ENCODE measurements around the gene SH3RF2. TPM values are rescaled to one million over a fixed set of nuclear protein-coding genes. Genes with fewer than 3 reads are reported as not detected.

Gene SH3RF2
- total RNA-seq, 1 experiment from 2014 or later: not detected

DNA sequence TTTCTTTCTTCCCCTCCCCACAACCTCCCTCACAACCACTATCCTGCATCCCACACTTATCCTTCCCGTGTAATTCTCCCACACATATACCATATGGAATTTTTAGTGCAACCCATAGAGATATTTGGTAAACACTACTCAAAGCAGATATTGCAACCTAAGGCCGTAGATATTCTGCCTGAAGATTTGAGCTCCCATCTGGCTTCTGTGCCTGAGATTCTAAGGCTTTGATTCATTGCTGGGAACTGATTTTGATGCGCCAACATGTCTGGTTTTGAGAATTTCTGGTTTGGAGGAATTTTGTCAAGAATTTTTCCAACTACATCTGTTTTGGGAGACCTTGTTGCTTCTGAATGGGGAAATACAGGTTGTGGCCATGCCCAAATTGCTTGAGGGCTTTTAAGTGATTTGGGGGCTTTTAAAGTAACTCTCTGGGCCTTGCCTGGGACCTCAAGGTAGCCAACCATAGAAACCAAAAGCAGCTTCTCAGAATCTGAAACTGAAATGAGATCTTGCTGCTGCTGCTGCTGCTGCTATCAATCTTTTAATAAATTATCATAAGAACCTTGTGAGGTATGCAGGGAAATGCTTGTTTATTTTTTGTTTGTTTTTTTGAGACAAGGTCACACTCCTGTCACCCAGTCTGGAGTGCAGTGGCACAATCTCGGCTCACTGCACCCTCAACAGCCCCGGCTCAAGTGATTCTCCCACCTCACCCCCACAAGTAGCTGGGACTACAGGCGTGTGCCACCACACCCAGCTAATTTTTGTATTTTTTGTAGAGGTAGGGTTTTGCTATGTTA is 132.8 kb downstream of the SH3RF2 start:
- no peak for DNase-seq
- no peak overlapping the region for H3K27ac ChIP-seq (ENCODE audit: low read length)
- H3K4me2 ChIP-seq (ENCODE audit: low read depth, low read length, poor library complexity, severe bottlenecking): no peak overlapping the region

GRCh38 chr5:146069780-146070099 is 133.4 kb downstream of the SH3RF2 start:
- DNase-seq: no peak
- Histone ChIP-seq H3K4me3 (ENCODE audit: low read length) (no peak overlapping the region), H4K20me1 (ENCODE audit: insufficient read depth, low read depth, low read length) (no peaks in the 10 kb centered on the region), H3K4me2 (ENCODE audit: low read depth, low read length, poor library complexity, severe bottlenecking) (no peak overlapping the region), H2AFZ (ENCODE audit: low read length) (no peak overlapping the region), H3K27me3 (ENCODE audit: low read length) (no peaks in the 10 kb centered on the region), H3K9ac (ENCODE audit: low read length) (no peak overlapping the region), H3K9me3 (ENCODE audit: low read length) (no peaks in the 10 kb centered on the region), H3K4me1 (ENCODE audit: low read length) (no peaks in the 10 kb centered on the region), H3K36me3 (ENCODE audit: insufficient read depth, low read length) (no peaks in the 10 kb centered on the region), H3K27ac (ENCODE audit: low read length) (no peak overlapping the region), H3K9me2 (replicated peaks; ENCODE audit: insufficient read depth, low read length) (no peaks in the 10 kb centered on the region), H3K79me2 (ENCODE audit: low read length) (no peaks in the 10 kb centered on the region)

More for the DNA sequence above, 132.8 kb downstream of the SH3RF2 start:
- H3K9me2 ChIP-seq (replicated peaks; ENCODE audit: insufficient read depth, low read length): no peaks in the 10 kb centered on the region
- H2AFZ ChIP-seq (ENCODE audit: low read length): no peak overlapping the region
- H4K20me1 ChIP-seq (ENCODE audit: insufficient read depth, low read depth, low read length): no peaks in the 10 kb centered on the region
- no peaks in the 10 kb centered on the region for H3K4me1 ChIP-seq (ENCODE audit: low read length)
- no peak overlapping the region for H3K4me3 ChIP-seq (ENCODE audit: low read length)
- no peaks in the 10 kb centered on the region for H3K9me3 ChIP-seq (ENCODE audit: low read length)
- no peak overlapping the region for H3K9ac ChIP-seq (ENCODE audit: low read length)
- H3K79me2 ChIP-seq (ENCODE audit: low read length): no peaks in the 10 kb centered on the region
- H3K27me3 ChIP-seq (ENCODE audit: low read length): no peaks in the 10 kb centered on the region
- H3K36me3 ChIP-seq (ENCODE audit: insufficient read depth, low read length): no peaks in the 10 kb centered on the region

GRCh38 chr5:146070746-146071145 is 134.4 kb downstream of the SH3RF2 start:
- H3K9me3 ChIP-seq (ENCODE audit: low read length): no peaks in the 10 kb centered on the region
- no peak overlapping the region for H3K4me3 ChIP-seq (ENCODE audit: low read length)
- no peak overlapping the region for H2AFZ ChIP-seq (ENCODE audit: low read length)
- no peaks in the 10 kb centered on the region for H4K20me1 ChIP-seq (ENCODE audit: insufficient read depth, low read depth, low read length)
- no peaks in the 10 kb centered on the region for H3K9me2 ChIP-seq (replicated peaks; ENCODE audit: insufficient read depth, low read length)
- H3K9ac ChIP-seq (ENCODE audit: low read length): no peak overlapping the region
- no peaks in the 10 kb centered on the region for H3K4me1 ChIP-seq (ENCODE audit: low read length)
- no peaks in the 10 kb centered on the region for H3K36me3 ChIP-seq (ENCODE audit: insufficient read depth, low read length)
- no peak for DNase-seq
- H3K27me3 ChIP-seq (ENCODE audit: low read length): no peaks in the 10 kb centered on the region
- H3K4me2 ChIP-seq (ENCODE audit: low read depth, low read length, poor library complexity, severe bottlenecking): no peak overlapping the region
- H3K79me2 ChIP-seq (ENCODE audit: low read length): no peaks in the 10 kb centered on the region
- no peak overlapping the region for H3K27ac ChIP-seq (ENCODE audit: low read length)

GRCh38 chr5:146071171-146071570 is 134.8 kb downstream of the SH3RF2 start:
- Histone ChIP-seq H3K9ac (ENCODE audit: low read length) (no peak overlapping the region), H3K9me3 (ENCODE audit: low read length) (no peaks in the 10 kb centered on the region), H3K36me3 (ENCODE audit: insufficient read depth, low read length) (no peaks in the 10 kb centered on the region), H4K20me1 (ENCODE audit: insufficient read depth, low read depth, low read length) (no peaks in the 10 kb centered on the region), H3K79me2 (ENCODE audit: low read length) (no peaks in the 10 kb centered on the region), H3K9me2 (replicated peaks; ENCODE audit: insufficient read depth, low read length) (no peaks in the 10 kb centered on the region), H3K4me2 (ENCODE audit: low read depth, low read length, poor library complexity, severe bottlenecking) (no peak overlapping the region), H3K4me1 (ENCODE audit: low read length) (peaks cover 2% of the 10 kb centered on the region), H3K27me3 (ENCODE audit: low read length) (no peaks in the 10 kb centered on the region), H3K27ac (ENCODE audit: low read length) (no peak overlapping the region), H2AFZ (ENCODE audit: low read length) (no peak overlapping the region), H3K4me3 (ENCODE audit: low read length) (no peak overlapping the region)
- no peak for DNase-seq

- H4K20me1 ChIP-seq (ENCODE audit: insufficient read depth, low read depth, low read length): no peaks in the 10 kb centered on the region
- H3K4me3 ChIP-seq (ENCODE audit: low read length): no peak overlapping the region
- H3K79me2 ChIP-seq (ENCODE audit: low read length): no peaks in the 10 kb centered on the region
- H3K4me1 ChIP-seq (ENCODE audit: low read length): peaks cover 12% of the 10 kb centered on the region
- H3K36me3 ChIP-seq (ENCODE audit: insufficient read depth, low read length): no peaks in the 10 kb centered on the region
- no peaks in the 10 kb centered on the region for H3K9me3 ChIP-seq (ENCODE audit: low read length)
- no peaks in the 10 kb centered on the region for H3K9me2 ChIP-seq (replicated peaks; ENCODE audit: insufficient read depth, low read length)
- H3K27me3 ChIP-seq (ENCODE audit: low read length): no peaks in the 10 kb centered on the region
- DNase-seq: no peak
- no peak overlapping the region for H2AFZ ChIP-seq (ENCODE audit: low read length)
- no peak overlapping the region for H3K4me2 ChIP-seq (ENCODE audit: low read depth, low read length, poor library complexity, severe bottlenecking)
- H3K27ac ChIP-seq (ENCODE audit: low read length): no peak overlapping the region
- no peak overlapping the region for H3K9ac ChIP-seq (ENCODE audit: low read length)
These were observed 136.2 kb downstream of the SH3RF2 start for GRCh38 chr5:146072595-146072994.

DNA sequence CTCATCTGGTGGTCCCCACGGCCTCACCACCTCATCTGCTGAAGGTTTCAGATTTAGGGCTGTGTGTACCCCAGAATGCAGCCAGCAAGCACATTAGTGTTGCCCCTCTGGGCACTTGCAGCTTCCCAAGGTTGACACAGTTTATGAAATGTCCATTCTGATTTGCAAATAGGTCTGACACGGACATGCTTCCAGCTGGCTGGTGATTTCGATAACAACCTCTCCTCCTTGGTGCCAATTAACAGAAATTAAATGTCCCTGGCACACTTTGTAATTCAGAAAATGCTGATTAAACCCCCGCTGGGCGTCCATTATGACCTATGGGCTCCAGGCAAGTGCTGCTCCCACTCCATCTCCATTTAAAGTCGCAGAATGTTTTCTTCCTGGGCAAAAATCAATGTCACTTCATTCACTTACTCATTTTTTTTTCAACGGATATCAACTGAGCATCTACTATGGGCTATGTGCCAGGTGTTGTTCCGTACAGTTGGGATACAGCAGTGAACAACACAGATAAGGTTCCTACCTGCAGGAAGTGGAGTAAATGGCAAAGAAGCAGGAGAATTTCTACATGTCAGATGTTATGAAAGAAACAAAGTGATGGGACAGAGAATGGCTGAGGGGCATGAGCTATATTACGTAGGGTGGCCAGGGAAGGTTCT is 137.0 kb downstream of the SH3RF2 start:
- Histone ChIP-seq H3K9ac (ENCODE audit: low read length) (no peak overlapping the region), H3K27me3 (ENCODE audit: low read length) (no peaks in the 10 kb centered on the region), H2AFZ (ENCODE audit: low read length) (no peak overlapping the region), H3K36me3 (ENCODE audit: insufficient read depth, low read length) (no peaks in the 10 kb centered on the region), H3K4me2 (ENCODE audit: low read depth, low read length, poor library complexity, severe bottlenecking) (no peak overlapping the region), H3K4me3 (ENCODE audit: low read length) (no peak overlapping the region), H3K4me1 (ENCODE audit: low read length) (peaks cover 12% of the 10 kb centered on the region), H4K20me1 (ENCODE audit: insufficient read depth, low read depth, low read length) (no peaks in the 10 kb centered on the region), H3K27ac (ENCODE audit: low read length) (no peak overlapping the region), H3K79me2 (ENCODE audit: low read length) (no peaks in the 10 kb centered on the region), H3K9me2 (replicated peaks; ENCODE audit: insufficient read depth, low read length) (no peaks in the 10 kb centered on the region), H3K9me3 (ENCODE audit: low read length) (no peaks in the 10 kb centered on the region)
- DNase-seq: no peak

DNA sequence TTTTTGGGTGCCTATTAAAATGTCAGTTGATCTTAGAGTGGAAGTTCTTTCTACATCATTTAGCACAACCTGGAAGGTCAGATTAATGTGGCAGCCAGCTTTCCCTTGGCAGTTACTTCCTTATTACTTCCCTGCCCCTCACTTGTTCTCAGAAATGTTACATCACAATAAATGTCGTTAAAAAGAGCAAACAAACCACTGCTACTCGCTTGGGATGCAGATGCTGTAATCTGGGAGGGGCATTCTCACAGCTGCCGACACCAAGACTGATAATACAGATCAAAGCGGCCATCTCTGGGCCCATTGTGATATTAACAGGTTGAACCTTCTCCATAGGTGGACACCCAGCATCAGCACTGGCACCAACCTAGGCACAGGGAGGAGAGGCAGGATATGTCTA is 139.7 kb downstream of the SH3RF2 start:
- Histone ChIP-seq H3K36me3 (ENCODE audit: insufficient read depth, low read length) (no peaks in the 10 kb centered on the region), H3K4me2 (ENCODE audit: low read depth, low read length, poor library complexity, severe bottlenecking) (peak overlapping the region; percentile 21), H3K9me3 (ENCODE audit: low read length) (no peaks in the 10 kb centered on the region), H3K9ac (ENCODE audit: low read length) (no peak overlapping the region), H2AFZ (ENCODE audit: low read length) (no peak overlapping the region), H3K9me2 (replicated peaks; ENCODE audit: insufficient read depth, low read length) (no peaks in the 10 kb centered on the region), H4K20me1 (ENCODE audit: insufficient read depth, low read depth, low read length) (no peaks in the 10 kb centered on the region), H3K27ac (ENCODE audit: low read length) (no peak overlapping the region), H3K4me3 (ENCODE audit: low read length) (no peak overlapping the region), H3K4me1 (ENCODE audit: low read length) (peaks cover 12% of the 10 kb centered on the region), H3K27me3 (ENCODE audit: low read length) (no peaks in the 10 kb centered on the region), H3K79me2 (ENCODE audit: low read length) (no peaks in the 10 kb centered on the region)
- no peak for DNase-seq

DNA sequence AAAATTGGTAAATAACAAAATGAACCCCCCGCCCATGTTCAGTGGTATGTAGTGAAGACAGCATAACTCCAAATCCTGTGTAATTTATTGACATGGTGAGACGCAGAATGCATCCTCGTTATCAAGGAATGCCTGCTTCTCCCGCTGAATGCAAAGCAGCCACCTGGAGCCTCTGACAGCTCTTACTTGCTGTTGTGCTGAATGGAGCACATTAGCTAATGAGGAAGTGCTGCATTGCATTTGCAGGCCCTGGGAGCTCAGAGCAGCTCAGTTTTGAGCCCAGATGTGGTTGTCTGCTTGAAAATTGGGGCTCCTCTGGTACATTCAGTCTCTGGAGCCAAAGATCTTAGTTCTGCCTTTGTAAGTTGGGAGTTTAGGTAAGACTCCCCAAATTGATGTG is 140.1 kb downstream of the SH3RF2 start:
- Histone ChIP-seq H4K20me1 (ENCODE audit: insufficient read depth, low read depth, low read length) (no peaks in the 10 kb centered on the region), H3K27me3 (ENCODE audit: low read length) (no peaks in the 10 kb centered on the region), H3K4me3 (ENCODE audit: low read length) (no peak overlapping the region), H3K79me2 (ENCODE audit: low read length) (no peaks in the 10 kb centered on the region), H2AFZ (ENCODE audit: low read length) (peak overlapping the region; percentile 40; the same call in 1 of the 2 replicates), H3K27ac (ENCODE audit: low read length) (no peak overlapping the region), H3K4me2 (ENCODE audit: low read depth, low read length, poor library complexity, severe bottlenecking) (peak overlapping the region; percentile 21), H3K9ac (ENCODE audit: low read length) (peak overlapping the region; percentile 11; the same call in 1 of the 2 replicates), H3K36me3 (ENCODE audit: insufficient read depth, low read length) (no peaks in the 10 kb centered on the region), H3K9me2 (replicated peaks; ENCODE audit: insufficient read depth, low read length) (no peaks in the 10 kb centered on the region), H3K9me3 (ENCODE audit: low read length) (no peaks in the 10 kb centered on the region), H3K4me1 (ENCODE audit: low read length) (peaks cover 12% of the 10 kb centered on the region)
- peak; percentile 61 for DNase-seq
